Measurements from ENCODE around the gene WDFY2. TPM values are rescaled to one million over a fixed set of nuclear protein-coding genes. Genes with fewer than 3 reads are reported as not detected.

The WDFY2 gene
- total and polyA plus RNA-seq, 9 donors = 5.4 to 17.9 (median 12.6) TPM

DNA sequence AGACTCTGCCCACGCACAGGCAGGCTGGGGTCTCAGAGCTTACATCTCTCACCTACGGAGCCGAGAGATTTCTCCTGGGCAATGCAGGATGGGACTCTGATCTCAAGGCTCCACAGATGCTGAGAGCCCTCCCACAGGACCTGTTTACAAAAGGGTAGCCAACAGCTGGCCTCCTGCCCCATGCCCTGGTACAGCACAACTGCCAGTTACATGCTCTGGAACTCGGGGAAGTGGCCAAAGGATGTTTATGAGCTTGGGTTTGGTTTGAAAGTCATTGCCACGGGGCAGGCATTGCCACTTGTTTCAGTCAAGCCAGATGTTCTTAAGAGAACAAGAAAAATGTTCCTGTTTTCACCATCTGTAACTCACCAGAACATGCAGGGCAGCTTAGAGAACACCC is 216.2 kb downstream of the WDFY2 start:
- Histone ChIP-seq H3K36me3 (no peaks in the 10 kb centered on the region), H3K9me3 (no peaks in the 10 kb centered on the region), H3K4me3 (no peak overlapping the region), H3K4me1 (ENCODE audit: insufficient read depth) (peaks cover 22% of the 10 kb centered on the region), H3K27me3 (no peaks in the 10 kb centered on the region), H3K27ac (no peak overlapping the region)
- DNase-seq = no peak
- TF ChIP-seq POLR2A (IDR thresholded peaks at IDR 0.05) (no peak), EP300 (IDR thresholded peaks at IDR 0.05) (no peak), CTCF (IDR thresholded peaks at IDR 0.05) (no peak)
- 75 to 88% (median 85%) methylated on average over 5 of the region's 5 CpGs for WGBS, 3 donors
- intact Hi-C loops (cut with DNase I) = loop anchor here in 3 of 4 donors (10.0 kb wide), 3 partner anchors 66 to 346 kb away; partner anchors contain the start of genes WDFY2 (in 3 of the 3) and INTS6 (in 1 of the 3)

GRCh38 chr13:51801631-51802099 is 217.4 kb downstream of the WDFY2 start:
- intact Hi-C loops (cut with DNase I) = loop anchor here in 3 of 4 donors (10.0 kb wide), 3 partner anchors 67 to 347 kb away; partner anchors contain the start of genes WDFY2 (in 3 of the 3) and INTS6 (in 1 of the 3)
- WGBS, 3 donors = 70 to 81% (median 74%) methylated on average over 7 of the region's 7 CpGs
- Histone ChIP-seq H3K9me3 (no peaks in the 10 kb centered on the region), H3K4me3 (no peak overlapping the region), H3K27me3 (no peaks in the 10 kb centered on the region), H3K4me1 (ENCODE audit: insufficient read depth) (peaks cover 22% of the 10 kb centered on the region), H3K36me3 (no peaks in the 10 kb centered on the region), H3K27ac (peak overlapping the region; percentile 9 to 61)
- peak in 4 of 5 donors; percentile 48 to 66 (median 58) for DNase-seq
- TF ChIP-seq CTCF (IDR thresholded peaks at IDR 0.05) (no peak), POLR2A (IDR thresholded peaks at IDR 0.05) (no peak), EP300 (IDR thresholded peaks at IDR 0.05) (no peak)

- TF ChIP-seq EP300 (IDR thresholded peaks at IDR 0.05) (no peak), CTCF (IDR thresholded peaks at IDR 0.05) (no peak), POLR2A (IDR thresholded peaks at IDR 0.05) (no peak)
- DNase-seq = peak; percentile 38 to 57 (median 55)
- H3K36me3 ChIP-seq = no peaks in the 10 kb centered on the region
- WGBS, 3 donors = 23 to 40% (median 28%) methylated on average over 9 of the region's 9 CpGs
- H3K4me3 ChIP-seq = peak overlapping the region; percentile 68
- H3K27me3 ChIP-seq = no peaks in the 10 kb centered on the region
- no peaks in the 10 kb centered on the region for H3K9me3 ChIP-seq
- peaks cover 22% of the 10 kb centered on the region for H3K4me1 ChIP-seq (ENCODE audit: insufficient read depth)
- H3K27ac ChIP-seq = peak overlapping the region; percentile 100
- intact Hi-C loops (cut with DNase I) = loop anchor here in 3 of 4 donors (10.0 kb wide), 3 partner anchors 68 to 348 kb away; partner anchors contain the start of genes WDFY2 (in 3 of the 3) and INTS6 (in 1 of the 3)
These were observed 218.6 kb downstream of the WDFY2 start for GRCh38 chr13:51802631-51803418.

GRCh38 chr13:51803422-51804294 is 219.4 kb downstream of the WDFY2 start, which contains the start of gene DHRS12:
Gene DHRS12 (minus strand): TSS chr13:51804163. CDS start chr13:51799659, 4,504 bp downstream.
- Histone ChIP-seq H3K4me3 (peak within 1 kb of the TSS; percentile 68), H3K9me3 (no peaks in the 10 kb centered on the region), H3K27ac (peak within 1 kb of the TSS; percentile 100), H3K27me3 (no peaks in the 10 kb centered on the region), H3K36me3 (no peaks in the 10 kb centered on the region), H3K4me1 (ENCODE audit: insufficient read depth) (peaks cover 22% of the 10 kb centered on the region)
- WGBS, 3 donors = 0 to 1% (median 1%) methylated on average over 27 to 91 of the region's 91 CpGs
- TF ChIP-seq POLR2A (IDR thresholded peaks at IDR 0.05) (peak; percentile 85), CTCF (IDR thresholded peaks at IDR 0.05) (no peak), EP300 (IDR thresholded peaks at IDR 0.05) (peak; percentile 60)
- intact Hi-C loops (cut with DNase I) = loop anchor here in 3 of 4 donors (1.0 to 10.0 kb wide), 5 partner anchors 69 to 351 kb away; partner anchors contain the start of genes WDFY2 (in 3 of the 3) and INTS6 (in 2 of the 3)
- DNase-seq = peak; percentile 94 to 95 (median 94)
